GM23248 (cell line): Measurements from ENCODE around the gene SLC15A4.

ENCODE experiments used
- EZH2 ChIP-seq: fragments of 200-600 bp; sonication (generic); IDR thresholded peaks from 2 replicates; pipeline ENCODE4 v1.6.1; 2018; ENCODE audit warnings: antibody characterized with exemption, mild to moderate bottlenecking; ENCODE audit not compliant: insufficient read depth, poor library complexity, severe bottlenecking
- EZH2phosphoT487 ChIP-seq: fragments of 200-600 bp; sonication (generic); IDR thresholded peaks from 2 replicates; pipeline ENCODE4 v1.6.1; 2018; ENCODE audit warnings: antibody characterized with exemption, moderate library complexity, mild to moderate bottlenecking, low read depth; ENCODE audit not compliant: insufficient read depth

GRCh38 chr12:128802756-128803155, 21.0 kb downstream of the SLC15A4 start:
- no peak for TF ChIP-seq EZH2
- no peak for TF ChIP-seq EZH2phosphoT487
